HL-60/S4 treated with phorbol 12-myristate 13-acetate at 8.2 ng/mL for 4 days and 3 days (cell line): ENCODE results near the gene SLC2A9.

Experiments used
- in situ Hi-C: fragments of 300-500 bp; cut with MboI; formaldehyde crosslinking; loops from 2 replicates; pipeline ENCODE4 v1.15.0; 2022; ENCODE audit warnings: low sequenced_read_pairs

The SLC2A9 gene

GRCh38 chr4:9969526-9970398, 51.5 kb downstream of the SLC2A9 start:
- in situ Hi-C loops: no loop called here

GRCh38 chr4:9968472-9968871, 52.8 kb downstream of the SLC2A9 start:
- in situ Hi-C loops: no loop called here

DNA sequence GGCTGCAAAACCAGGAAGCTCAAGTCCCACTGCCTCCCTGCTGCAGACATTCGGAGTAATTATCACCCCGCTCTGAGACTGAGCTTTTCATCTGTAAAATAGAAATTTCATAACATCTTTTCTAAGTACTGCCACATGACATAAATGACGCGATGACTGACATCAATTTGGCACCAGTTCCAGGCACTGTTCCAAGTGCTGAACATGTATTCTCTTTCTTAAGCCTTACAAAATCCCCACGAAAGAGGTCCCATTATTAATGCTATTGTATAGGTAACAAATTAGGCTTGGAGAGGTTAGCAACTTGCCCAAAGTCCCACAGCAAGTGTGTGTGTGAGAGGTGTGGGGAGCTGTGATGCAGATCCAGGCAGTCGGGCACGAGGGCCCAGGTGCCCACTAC, 56.4 kb downstream of the SLC2A9 start:
- in situ Hi-C loops: no loop called here

GRCh38 chr4:9963328-9963727, 58.0 kb downstream of the SLC2A9 start:
- in situ Hi-C loops: no loop called here

DNA sequence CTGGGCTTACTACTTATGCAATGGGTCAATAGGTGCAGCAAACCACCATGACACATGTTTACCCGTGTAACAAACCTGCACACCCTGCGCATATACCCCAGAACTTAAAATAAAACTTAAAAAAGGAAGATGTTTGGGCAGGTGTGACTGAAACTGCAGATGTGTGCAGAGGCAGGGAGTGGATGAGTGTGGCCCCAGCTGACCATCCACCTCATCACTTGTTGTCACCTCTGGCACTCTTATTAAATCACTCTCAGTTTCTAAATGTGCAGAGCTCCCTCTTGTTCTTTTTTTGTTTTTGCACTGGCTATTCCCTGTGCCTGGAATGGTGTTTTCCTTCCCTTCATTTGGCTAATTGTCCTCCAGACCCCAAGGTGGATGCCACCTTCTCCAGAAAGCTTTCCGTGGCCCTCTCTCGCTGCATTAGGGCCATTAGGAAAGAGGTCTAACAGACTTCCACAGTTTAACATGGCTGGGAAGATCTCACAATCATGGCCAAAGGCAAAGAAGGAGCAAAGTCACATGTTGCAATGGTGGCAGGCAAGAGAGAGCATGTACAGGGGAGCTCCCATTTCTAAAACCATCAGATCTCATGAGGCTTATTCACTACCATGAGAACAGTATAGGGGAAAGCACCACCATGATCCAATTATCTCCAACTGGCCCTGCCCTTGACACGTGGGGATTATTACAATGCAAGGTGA, 58.5 kb downstream of the SLC2A9 start:
- in situ Hi-C loops: no loop called here

- in situ Hi-C loops: no loop called here
Observed at GRCh38 chr4:9954468-9954867, 66.8 kb downstream of the SLC2A9 start.

DNA sequence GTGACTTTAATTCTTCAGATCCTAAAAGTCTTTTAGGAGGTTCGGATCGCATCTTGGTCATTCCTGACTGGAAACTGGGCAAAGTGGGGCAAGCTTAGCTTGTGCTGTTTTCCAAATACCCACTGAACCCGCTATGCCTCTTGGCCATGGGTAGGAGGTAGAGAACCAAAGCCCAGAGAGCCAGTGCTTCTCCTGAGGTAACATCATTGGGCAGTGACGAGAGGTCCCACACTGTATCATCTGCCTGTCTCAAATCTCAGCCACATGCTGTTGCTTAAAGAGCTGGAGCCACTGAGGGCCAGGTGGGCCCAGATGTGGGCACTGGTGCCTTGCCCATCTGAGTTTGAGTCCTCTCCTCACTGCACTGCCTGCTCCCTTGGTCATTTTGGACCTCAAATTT, 68.2 kb downstream of the SLC2A9 start:
- in situ Hi-C loops: no loop called here

DNA sequence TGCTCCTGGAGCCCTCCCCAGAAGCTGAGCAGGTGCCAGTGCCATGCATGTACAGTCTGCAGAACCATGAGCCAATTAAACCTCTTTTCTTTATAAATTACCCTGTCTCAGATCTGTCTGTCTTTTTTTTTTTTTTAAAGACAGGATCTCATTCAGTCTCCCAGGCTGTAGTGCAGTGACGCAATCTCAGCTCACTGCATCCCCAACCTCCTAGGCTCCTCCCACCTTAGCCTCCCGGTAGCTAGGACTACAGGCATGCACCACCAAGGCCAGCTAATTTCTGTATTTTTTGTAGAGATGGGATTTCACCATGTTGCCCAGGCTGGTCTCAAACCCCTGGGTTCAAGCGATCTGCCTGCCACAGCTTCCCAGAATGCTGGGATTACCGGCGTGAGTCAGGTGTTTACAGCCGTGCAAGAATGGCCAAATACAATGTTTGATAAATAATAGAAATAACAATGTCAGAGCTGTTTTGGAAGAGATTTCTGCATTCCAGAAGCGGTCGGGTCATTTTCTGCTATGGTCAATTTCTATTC, 68.8 kb downstream of the SLC2A9 start:
- in situ Hi-C loops: no loop called here

DNA sequence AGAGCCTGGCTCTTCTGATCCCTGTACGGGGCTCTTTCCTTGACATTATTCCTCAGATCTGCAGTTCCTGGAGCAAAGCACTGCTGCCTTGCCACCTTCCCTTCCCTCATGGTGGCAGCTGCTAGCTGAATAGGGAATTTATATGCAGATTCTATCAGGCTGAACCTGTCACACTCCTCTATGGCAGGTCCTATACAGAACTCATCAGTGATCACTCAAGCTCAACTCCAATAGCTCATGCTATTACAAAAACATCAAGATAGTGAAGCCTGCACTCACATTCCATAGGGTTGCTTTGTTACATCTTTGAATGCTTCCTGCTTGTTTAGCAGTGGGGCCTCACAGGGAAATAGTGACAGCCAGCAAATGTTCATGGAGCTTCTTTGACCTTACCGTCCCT, 71.7 kb downstream of the SLC2A9 start:
- in situ Hi-C loops: no loop called here

DNA sequence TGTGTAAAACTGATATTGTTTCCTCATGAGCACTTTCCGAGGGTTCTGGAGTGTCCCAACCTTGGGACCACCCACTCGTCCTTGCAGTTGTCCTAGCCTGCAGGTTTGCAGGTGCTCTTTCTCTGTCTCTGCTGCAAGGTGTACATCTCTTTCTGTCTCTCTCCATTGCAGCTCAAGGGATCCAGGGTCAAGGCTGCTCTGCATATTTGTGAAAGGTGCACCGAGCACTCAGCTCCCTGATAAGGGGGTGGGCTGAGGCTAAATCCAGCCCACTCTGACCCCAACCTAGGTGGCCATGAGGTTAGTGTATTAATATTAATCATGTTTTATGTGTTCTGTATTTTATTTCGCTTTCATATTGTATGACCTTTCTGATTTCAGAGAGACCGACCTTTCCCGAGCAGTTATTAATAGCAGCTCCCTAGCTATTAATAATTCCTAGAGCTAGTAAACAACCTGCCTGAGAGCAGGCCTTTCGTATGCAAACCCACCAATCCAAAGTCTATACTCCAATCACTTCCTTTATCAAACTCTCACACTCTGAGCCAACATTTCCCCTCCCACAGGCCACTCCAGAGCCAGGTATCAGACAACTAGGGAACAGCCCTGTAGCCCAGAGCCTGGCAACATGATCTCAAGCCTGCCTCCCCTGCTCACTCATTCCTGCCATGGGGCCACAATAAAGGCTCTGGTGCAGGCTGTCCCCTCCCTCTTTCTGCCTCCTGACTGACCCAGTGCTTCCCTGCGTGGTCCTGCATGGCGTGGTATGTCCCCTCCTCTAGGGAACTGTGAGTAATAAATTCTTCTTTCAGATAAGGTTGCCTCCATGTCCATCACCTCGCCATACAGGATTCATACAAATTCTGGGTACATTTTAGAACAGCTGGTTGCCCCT, 73.9 kb downstream of the SLC2A9 start:
- in situ Hi-C loops: no loop called here

GRCh38 chr4:9946170-9946569, 75.1 kb downstream of the SLC2A9 start:
- in situ Hi-C loops: no loop called here

DNA sequence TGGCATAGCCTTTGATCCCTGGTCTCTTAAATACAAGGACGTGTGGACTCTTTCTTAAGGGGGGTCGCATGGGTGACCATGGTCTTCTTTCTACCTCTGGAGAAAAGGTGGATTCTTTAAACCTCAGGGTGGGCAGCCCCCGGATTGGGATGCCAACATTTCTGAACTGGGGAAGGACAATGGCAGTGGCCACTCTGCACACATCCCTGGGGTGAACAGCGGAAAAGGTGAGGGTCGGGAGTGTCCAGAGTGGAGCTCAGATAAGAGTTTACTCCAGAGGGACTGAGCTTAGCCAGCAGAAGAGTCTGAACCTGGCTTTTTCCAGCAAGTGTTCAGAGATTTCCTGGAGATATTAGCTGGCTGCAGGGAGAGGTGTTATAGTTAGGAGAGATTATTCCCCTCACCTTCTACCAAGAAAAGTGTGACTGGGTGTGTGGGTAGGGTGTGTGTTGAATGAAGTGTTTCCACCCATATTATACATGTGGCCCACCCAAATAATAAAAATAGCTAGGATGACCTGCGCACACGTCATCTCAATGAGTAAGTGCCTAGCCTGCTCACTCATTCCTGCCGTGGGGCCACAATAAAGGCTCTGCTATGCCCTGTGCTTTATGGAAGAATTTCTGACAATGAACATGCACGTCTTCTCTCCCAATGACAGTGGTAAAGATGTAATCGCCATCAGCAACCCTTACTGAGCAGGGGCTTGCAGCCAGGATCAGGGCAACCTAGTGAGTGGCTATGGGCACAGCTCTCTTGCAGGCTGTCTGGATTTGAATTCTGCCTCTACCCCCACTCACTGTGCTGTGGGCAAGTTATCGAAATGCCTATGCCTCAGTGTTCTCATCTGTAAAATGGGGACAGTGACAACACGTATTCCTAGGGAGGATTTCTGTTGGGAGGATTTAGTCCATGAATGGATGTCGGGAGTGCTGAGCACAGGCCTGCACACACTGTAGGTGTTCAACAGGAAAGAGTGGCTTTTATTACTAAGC, 76.6 kb downstream of the SLC2A9 start:
- in situ Hi-C loops: no loop called here

- in situ Hi-C loops: no loop called here
Observed at GRCh38 chr4:9943761-9944160, 77.5 kb downstream of the SLC2A9 start.

GRCh38 chr4:9942921-9943600, 78.2 kb downstream of the SLC2A9 start:
- in situ Hi-C loops: no loop called here

DNA sequence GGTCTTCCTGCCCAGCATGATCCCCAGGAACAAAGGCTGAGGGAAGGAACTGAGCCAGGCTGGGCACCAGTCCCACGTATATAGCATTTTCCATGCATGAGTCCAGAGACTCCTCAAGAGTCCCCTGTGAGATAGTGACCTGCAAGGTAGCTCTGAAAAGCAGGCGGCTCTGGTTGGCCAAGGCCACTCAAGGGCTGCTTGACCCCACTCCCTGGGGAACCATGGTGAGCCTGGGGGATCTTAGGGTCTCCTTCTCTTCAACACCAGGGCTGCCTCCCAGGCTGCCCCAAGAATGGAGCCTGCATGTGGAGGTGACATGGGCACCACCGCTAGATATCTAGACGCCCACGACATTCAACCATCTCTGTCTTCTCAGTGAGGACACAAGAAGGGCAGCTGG, 79.2 kb downstream of the SLC2A9 start:
- in situ Hi-C loops: no loop called here

DNA sequence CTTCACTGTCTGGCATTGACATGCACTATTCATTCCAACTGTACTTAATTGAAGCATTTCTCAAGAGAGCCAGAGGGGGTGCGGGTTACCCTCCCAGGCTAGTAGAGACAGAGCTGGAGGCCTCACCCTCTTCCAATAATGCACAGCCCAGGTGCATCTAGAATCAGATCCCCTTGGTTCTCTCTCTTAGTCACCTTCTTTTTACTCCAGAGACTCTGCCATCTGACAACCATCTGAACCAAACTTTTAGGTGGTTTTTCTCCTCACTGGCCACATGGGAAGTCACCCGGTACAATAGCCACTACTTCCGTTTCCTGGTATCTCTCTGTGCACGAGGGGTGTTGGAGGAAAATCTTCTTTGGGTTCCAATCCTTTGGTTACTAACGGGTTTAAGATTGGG, 81.3 kb downstream of the SLC2A9 start:
- in situ Hi-C loops: no loop called here

DNA sequence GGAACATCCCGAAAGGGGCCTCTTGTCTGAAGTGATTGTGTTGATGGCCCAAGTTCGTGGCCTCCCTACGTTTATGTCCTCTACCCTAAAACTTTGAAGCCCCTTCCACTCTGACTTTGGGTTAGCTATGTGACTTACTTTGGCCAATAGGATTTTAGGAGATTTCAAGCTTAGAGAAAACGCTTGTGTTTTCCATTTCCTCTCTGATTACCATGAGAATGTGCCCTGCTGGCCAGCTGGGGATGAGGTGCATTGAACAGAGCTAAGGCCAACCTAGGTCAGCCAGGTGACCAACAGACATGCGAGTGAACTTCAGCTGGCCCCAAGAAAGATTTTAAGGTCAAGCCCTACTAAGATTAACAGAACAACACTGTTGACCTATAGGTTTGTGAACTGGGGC, 82.4 kb downstream of the SLC2A9 start:
- in situ Hi-C loops: no loop called here

DNA sequence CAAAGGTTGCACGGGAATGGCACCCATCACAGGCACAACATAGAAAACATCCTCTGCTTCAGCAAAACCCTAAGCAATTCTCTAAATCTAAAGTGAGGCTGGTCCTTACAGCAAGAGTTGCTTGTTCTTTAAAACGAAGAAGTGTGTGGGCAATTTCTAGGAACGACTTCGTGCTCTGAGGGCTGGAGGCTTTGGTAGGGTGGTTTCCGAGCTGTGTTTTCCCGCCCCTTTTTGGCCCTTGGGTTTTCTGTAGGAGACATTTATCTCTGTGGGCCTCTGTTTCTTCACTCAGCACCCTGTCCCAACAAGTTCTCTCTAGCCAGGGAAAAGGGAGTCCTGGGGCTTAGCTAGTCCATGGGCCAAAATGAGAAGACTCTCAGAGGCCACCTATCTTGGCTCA, 84.2 kb downstream of the SLC2A9 start:
- in situ Hi-C loops: no loop called here

- in situ Hi-C loops: no loop called here
Observed at GRCh38 chr4:9936129-9936644, 85.1 kb downstream of the SLC2A9 start.
